Activated T-cell treated with anti-CD3 and anti-CD28 coated beads, Interleukin-2, amount 50 U/mL, for 1 hour (primary cell): ENCODE results near the gene CD40.
"Not testable (repeated sequence)": the region's sequence is repeated elsewhere in the genome, so short reads cannot be mapped to it uniquely, and the experiment has no call there.

Experiments
- DNase-seq: peaks from one replicate; pipeline ENCODE4 v3.0.0-alpha.2; 2020

The CD40 gene

GRCh38 chr20:46117704-46118467, at the start of gene CD40:
CD40 (plus strand) TSS chr20:46118314; CDS start chr20:46118344, 30 bp downstream.
- DNase-seq: peak; percentile 78

DNA sequence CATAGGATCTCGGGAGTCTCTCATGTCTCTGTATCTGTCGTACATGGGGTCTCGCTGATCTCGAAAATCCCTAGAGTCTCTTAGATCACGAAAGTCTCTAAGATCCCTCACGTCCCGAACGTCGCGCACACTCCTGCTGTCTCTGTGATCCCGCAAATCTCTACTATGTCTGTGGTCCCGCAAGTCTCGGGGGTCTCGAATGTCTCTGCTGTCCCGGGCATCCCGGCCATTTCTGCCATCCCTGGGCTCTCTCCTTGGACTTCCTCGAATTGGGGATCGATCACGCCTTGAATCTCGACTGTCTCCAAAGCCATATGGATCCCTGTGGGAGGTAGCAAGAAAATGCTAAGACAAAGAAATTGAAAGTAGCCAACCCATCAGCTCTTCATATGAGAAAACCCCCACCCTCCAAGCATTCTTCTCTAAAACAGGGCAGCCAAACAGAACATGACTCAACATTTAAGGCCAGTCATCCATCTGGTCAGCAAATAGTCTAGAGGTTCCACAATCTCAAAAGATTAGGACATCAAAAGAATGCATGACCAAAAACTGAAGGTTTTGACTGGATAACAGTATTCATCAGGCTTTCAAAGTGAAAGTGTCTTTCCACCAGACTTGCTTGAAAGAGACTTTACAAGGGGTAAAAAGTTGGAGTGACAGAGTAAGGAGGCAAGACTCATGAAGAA, 47.8 kb upstream of the CD40 start:
- no peak for DNase-seq

DNA sequence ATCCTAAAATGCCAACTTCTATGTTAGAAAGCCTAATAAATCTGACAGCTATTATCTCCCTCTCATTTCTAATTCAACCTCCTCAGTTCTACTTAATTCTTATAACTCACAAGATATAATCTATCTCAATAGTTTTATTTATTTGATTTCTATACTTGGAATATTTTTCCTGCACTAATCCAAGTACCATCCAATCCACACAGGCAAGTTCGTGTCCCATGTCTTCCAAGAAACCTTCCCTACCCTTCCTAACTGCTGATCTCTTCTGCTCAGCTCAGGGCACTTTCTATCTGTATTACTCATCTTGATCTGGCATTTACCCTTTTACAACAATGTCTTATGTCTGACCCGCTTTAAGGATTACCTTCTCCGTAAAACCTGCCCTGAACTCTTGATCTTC, 46.5 kb upstream of the CD40 start:
- no peak for DNase-seq

- no peak for DNase-seq
Observed at GRCh38 chr20:46073024-46073423, 45.1 kb upstream of the CD40 start.

DNA sequence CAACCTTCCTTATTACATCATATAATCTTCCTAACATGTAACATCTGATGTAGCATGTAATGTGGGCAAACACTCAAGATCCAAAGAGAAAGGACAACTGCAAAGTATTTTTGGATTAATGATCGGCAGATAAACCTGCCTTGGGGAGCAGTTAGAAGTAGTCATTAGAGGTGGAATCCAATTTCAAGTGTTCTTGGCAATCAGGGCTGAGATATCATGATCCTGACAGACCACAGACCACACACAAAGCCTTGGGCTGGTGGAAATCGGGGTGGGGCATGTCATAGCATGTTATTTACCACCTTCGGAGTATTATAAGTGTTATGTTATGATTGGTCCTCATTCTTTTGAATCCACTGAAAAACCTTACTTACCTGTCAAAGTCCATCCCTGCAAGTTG, 44.7 kb upstream of the CD40 start:
- DNase-seq: no peak

DNA sequence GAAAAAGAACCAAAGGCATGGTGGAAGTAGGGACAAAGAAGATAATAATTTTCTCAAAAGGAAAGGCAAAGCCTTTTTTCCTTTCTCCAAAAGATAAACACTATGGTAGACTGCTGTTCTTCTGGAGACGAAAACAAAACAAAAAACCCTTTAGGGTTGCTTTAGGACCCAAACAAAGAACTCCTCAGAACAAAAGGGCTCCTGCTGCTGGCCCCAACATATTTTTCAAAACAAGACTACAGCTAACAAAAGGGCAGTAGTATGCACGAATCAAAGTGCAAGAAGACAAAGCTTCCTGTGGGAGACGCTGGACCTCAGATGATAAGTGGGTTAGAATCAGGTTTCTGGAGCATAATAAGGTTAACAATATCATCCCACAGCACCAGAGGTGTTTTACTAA, 44.1 kb upstream of the CD40 start:
- DNase-seq: no peak

DNA sequence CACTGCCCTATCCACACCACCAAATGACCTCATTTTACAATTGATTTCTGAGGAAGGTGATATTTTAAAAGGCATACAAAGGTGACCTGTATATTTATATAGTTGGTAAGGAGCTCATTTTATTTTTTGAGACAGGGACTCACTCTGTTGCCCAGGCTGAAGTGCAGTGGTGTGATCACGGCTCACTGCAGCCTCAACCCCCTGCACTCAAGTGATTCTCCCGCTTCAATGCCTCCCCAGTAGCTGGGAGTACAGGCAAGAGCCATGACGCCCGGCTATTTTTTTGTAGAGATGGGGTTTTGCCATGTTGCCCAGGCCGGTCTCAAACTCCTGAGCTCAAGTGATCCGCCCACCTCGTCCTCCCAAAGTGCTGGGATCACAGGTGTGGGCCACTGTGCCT, 41.3 kb upstream of the CD40 start:
- DNase-seq: no peak

DNA sequence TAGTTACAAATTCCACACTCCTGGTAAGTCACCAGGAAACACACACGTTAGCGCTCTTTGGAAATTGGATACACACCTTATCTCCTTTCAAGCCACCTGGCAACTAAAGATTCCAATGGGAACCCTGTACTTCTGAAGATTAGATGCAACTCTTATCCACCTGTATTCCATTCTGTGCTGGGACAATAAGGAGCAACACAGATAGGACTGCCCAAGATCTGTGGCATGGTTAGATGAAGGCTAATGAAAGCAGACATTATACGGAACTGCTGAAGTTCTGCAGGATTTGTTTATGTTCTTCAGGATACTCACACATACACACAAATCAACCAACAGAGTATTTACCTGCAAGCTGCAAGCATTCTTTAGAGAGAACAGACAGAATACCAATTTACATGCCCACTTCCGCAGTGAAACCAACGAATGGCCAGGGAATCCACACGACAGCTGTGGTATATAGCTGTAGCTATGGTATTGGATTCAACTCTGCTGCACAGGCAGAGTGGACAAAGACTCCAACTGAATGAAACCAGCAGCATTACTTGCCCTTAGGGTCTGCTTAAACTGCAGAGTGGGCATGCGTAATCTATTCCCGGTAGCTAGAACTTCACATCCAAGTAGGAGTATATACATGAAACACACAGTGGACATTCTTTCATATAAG, 40.3 kb upstream of the CD40 start:
- DNase-seq: no peak

DNA sequence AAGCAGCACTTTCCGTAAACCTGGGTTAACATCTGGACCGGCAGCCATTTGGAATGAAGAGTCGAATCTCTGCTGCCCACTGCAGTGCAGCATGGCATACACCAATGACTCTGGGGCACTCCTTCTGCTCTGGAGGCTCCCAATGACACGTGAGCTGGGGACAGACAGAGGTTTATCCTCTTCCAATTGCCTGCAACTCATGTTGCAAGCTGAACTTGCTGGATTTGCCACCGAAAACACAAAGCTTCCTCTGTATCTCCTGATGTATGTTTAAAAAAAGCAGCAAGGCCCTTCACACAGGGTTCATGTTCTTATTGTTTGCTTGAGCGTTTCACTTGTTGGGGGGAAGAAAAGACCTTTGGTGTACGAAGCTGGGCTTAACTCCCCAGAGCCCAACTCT, 39.2 kb upstream of the CD40 start:
- no peak for DNase-seq

DNA sequence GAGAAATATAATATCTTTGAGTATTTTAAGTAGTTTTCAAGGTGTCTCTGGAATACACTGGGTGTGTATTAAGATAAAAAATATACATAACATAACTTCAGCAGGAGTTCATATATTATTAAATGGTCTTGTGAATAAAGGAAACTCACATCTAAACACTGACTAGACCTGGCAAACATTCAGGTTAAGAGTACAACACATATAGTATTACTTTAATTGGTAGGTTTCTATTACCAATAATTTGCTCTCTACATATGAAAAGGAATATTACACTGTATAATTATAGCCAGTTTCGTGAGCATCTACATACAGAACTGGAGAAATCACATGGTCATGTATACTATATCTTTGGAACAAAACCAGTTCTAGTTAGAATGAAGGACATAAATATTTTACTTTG, 37.0 kb upstream of the CD40 start:
- no peak for DNase-seq

GRCh38 chr20:46083101-46083500, 35.0 kb upstream of the CD40 start:
- no peak for DNase-seq

GRCh38 chr20:46083531-46084061, 34.5 kb upstream of the CD40 start:
- DNase-seq: no peak

DNA sequence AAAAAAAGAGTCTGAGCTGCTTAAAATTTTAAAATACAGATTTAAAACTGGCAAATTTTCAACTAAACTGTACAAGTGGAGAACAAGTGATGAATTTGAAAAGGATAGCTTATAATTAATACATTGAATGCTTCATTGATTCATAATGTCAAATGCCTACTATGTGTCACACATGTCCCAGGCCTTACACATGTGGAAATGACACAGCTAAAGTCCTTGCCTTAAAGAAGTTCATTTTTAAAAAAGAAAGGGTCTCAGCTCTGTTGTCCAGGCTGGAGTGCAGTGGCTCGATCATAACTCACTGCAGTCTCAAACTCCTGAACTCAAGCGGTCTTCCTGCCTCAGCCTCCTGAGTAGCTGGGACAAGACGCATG, 33.3 kb upstream of the CD40 start:
- DNase-seq: no peak

GRCh38 chr20:46085179-46085851, 32.8 kb upstream of the CD40 start:
- DNase-seq: no peak

DNA sequence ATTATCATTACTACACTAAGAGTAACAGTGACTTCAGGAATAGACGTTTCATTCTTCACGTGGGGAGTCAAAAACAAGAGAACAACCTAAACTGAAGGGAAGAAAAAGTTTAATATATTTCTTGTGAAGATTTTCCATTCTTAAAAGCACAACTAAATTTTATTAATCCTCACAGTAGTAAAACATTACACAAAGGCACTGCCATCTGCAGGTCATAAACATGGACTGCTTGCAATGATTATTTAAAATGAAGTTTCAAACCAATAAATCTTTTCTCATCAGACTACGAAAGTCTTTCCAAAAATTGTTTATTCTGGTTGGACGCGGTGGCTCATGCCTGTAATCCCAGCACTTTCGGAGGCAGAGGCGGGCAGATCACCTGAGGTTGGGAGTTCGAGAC, 31.0 kb upstream of the CD40 start:
- DNase-seq: no peak

DNA sequence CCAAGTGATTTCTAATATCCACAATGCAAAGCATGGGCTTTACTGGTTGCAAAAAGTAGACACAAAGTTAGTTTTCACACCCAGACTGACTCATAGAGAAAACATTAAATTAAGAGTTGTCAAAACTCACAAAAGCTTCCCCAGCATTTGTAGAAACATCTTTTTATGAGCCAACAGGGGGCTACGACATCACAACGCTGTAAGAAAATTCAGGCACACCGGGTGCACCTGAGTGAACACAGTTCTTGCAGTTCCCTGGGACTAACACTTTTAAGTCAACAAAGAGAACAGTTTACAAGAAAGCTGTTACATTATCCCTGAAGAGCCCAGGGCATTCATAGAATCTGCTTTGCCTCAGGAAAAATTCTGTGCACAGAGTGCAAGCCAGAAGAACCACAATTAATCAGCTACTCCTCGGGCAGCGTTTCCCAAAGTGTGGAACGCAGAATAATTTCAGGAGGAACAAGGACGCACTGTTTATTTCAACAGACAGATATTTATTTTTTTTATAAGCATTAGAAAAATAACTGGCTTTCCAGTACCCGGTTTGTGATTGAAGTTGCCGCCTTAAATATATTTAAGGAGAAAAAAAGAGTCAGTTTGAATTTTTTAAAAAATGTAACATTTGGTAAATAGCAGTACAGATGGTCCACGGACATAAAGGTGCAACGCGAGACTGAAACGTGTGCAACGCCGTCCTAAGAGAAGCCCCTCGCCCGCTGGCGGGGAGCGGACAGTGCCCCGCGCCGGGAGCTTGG, 29.5 kb upstream of the CD40 start:
- DNase-seq: no peak

- DNase-seq: no peak
Observed at GRCh38 chr20:46089167-46089416, 29.0 kb upstream of the CD40 start.

DNA sequence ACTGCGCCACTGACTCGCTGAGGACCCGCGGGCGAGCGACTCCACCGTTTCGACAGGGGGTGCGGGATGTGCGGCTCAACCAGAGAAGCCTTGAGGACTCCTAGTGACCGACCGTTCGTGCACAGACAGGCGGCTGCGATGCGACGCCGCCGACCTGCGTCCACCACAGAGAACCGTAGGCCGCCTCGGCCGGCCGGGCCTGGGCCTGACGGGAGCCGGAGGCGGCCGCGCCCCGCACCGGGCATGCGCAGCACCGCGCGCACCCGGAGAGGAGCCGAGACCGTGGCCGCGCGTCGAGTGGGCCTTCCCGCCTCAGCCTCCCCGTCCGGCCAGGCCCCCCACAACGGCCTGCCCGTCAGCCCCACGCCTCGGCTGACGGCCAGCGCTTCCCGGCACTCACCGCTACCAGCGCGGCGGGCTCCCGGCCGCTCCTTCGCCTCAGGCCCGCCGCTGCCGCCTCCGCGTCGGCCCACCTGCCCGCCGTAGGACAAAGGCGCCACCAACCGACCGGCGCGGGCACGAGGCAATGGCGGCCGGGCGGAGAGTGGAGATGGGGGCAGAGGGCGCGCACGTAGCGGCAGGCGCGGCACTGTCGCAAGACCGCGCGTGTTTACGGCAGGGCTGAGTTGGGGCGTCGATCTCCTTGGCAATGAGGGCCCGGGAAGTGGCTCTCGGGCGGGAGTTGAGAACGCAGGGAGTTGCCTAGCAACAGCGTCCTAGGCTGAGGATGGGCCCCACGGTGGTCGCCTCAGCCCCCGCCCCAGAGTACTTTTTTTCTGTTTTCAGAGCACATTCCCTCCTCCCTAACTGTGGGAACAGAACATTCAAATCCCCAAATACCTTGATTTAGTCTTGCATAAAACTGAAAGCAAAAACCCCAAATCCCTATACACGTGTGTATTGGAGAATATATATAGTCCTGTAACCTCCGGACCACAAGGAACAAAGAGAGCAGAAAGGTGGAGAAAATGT, 28.4 kb upstream of the CD40 start, which contains the start of gene NCOA5:
NCOA5 (minus strand) TSS at position 546 of the 972 bp plus-strand sequence. CDS start 10,538 bp downstream, outside the sequence.
- DNase-seq: peak; percentile 93

DNA sequence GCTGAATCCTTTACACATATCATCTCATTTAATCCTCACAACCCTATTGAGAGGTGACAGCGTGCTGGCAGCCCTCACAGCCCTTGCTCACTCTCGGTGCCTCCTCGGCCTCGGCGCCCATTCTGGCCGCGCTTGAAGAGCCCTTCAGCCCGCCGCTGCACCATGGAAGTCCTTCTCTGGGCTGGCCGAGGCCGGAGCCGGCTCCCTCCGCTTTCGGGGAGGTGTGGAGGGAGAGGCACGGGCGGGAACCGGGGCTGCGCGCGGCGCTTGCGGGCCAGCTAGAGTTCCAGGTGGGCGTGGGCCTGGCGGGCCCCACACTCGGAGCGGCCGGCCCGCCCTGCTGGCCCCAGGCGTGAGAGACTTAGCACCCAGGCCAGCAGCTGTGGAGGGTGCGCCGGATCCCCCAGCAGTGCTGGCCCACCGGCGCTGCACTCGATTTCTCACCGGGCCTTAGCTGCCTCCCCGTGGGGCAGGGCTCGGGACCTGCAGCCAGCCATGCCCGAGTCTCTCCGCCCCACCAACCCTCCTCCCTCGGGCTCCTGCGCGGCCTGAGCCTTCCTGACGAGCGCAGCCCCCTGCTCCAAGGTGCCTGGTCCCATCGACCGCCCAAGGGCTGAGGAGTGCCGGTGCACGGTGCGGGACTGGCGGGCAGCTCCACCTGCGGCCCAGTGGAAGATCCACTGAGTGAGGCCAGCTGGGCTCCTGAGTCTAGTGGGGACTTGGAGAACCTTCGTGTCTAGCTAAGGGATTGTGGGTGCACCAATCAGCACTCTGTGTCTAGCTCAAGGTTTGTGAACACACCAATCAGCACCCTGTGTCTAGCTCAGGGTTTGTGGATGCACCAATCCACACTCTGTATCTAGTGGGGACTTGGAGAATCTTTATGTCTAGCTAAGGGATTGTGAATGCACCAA, 26.2 kb upstream of the CD40 start:
- DNase-seq: not testable (repeated sequence)

DNA sequence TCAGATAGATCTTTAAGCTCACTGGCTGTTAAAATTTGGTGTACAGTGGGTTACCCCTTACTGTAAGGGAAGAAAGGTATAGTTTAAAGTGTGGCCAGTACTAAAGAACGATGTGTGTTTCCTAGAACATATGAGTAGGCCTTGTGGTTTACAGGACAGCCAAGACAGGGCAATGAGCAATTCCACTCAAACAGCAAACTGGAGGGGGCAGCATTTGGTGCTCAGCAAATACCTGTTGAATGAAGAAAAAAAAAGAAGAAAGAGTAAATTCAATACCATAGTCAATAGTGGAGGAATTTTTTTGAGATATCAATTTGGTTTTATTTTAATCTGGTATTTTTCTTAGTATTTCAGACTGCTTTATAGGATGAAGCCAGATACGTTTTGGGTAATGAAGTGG, 24.6 kb upstream of the CD40 start:
- DNase-seq: no peak
